Testis (tissue), 2 donors: ENCODE data around the gene MUC3A.

Source experiments
- CTCF ChIP-seq, 3 experiments: fragments of 450-650 bp in 2 of 3; fragments of 200-600 bp in 1 of 3; sonication (generic) in 1 of 3; IDR thresholded peaks; one replicate each; pipeline ENCODE4 v1.5.1; 2016 to 2019; ENCODE audit warnings: antibody characterized with exemption in 3 of 3, mild to moderate bottlenecking in 2 of 3, moderate library complexity in 1 of 3
- POLR2A ChIP-seq: fragments of 450-650 bp; IDR thresholded peaks from one replicate; pipeline ENCODE4 v1.6.1; 2017; ENCODE audit warnings: antibody characterized with exemption, mild to moderate bottlenecking, moderate library complexity

- TF ChIP-seq POLR2A (no peak), CTCF (IDR thresholded peaks at IDR 0.05) (no peak)
These were observed 19.5 kb upstream of the MUC3A start for GRCh38 chr7:100929808-100930174.
